ENCODE measurements around the gene PHLDA1.
"Not testable (repeated sequence)": the region's sequence is repeated elsewhere in the genome, so short reads cannot be mapped to it uniquely, and the experiment has no call there.

The PHLDA1 gene

DNA sequence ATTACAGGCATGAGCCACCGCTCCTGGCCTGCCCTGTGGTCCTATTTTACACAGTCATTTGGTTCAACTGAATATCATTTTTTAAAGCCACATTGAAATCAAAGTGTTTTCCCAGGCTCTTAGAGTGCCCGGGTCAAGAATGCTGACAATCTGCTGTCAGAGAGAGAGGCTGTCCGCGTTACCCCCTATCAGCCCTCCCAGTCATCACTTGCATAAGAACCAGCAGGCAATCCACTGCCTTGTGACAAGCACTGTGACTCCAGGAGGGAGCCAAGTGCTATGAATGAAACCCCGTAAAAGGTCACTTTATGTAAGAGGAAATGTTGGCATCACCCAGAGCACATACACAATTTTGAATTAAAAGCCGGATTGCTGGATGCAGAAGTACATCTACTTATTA, 13.5 kb downstream of the PHLDA1 start:
- DNase-seq, result no peak

DNA sequence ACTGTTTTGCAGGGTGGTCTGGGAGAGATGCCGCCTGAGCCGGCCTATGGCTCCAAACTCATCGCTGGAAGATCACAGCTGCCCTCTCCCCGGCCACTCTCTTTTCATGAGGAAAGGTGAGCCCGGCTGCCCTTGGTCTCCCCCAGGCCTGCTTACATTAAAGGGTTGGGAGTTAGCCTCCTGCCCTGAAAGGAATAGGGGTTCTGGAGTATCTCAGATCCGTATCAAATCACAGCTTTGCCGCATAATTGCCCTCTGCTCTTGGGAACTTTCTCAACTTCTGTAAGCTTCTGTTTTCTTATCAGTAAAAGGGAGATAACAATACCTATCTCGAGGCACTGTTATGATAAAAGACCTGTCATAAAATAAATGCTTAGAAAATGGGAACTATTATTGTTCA, 17.6 kb downstream of the PHLDA1 start:
- no peak for DNase-seq

GRCh38 chr12:76013603-76014002, 18.0 kb downstream of the PHLDA1 start:
- no peak for DNase-seq

DNA sequence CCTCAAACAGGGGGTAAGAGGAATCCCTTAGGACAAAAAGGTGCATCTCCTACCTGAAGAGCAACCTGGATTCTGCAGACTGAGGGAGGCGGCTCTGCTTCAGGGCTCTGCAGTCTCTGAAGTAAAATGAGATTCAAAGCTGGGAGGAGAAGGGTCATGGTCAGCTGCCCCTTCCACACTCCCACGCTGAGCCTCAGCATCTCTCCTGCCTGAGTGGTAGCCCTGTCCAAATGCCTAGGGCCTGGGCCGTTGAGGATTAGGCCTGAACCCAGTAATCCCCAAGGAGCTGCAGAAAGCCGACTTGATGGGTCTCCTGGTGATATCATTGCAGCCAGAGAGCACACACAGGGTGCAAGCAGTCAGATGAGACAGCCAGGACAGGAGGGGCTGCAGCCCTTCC, 18.9 kb downstream of the PHLDA1 start:
- DNase-seq, result no peak

DNA sequence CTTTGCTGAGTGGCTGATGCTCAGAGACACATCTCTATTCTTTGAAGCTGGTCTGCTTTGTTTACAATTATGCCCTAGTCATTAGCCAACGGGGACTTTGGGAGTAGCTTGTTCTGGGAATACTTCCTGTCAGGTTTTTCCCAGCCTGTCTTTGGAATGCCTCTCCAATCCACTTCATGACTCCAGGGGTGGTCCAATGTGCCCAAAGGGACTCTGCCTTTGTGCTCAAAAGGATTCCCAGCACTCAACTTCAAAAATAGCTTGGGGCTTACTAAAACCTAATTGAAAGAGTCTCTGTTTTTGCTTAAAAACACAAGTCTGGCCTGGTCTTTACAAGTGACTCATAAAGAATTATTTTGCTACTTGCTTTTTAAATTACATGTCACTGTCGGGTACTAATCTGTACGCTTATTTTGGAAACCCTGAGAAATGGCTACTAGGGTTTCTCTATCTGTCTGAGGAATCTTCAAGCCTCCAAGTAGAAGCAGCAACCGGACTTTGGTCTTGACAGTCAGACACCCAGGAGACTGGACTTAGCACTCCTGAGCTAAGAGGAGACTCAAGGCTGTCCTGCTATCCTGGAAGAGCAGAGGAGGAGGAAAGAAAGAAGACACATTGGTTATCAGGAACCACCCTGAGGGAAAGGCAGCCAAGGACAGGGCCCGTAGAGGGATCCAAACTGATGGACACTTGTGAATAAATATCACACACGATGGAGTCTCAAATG, 20.7 kb downstream of the PHLDA1 start:
- DNase-seq, result no peak

DNA sequence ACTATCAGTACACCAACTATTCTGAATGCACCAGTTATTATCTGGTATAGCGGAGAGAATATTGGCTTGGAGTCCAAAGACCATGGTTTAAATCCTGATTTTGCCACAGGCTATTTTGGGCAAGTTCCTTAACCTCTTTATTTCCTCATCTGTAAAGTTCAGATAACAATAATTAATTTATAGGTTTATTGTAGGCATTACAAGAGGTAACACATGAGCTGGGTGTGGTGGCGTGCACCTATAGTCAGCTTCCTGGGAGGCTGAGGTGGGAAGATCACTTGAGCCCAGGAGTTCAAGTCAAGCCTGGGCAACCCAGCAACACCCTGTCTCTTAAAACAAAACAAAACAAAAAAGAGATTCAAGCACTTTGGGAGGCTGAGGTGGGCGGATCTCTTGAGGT, 23.1 kb downstream of the PHLDA1 start:
- no peak for DNase-seq

- DNase-seq, result no peak
These were observed 23.9 kb downstream of the PHLDA1 start for GRCh38 chr12:76007640-76008039.

GRCh38 chr12:76006028-76006925, 25.3 kb downstream of the PHLDA1 start:
- no peak for DNase-seq

- DNase-seq, result no peak
These were observed 28.3 kb downstream of the PHLDA1 start for GRCh38 chr12:76003355-76003638.

DNA sequence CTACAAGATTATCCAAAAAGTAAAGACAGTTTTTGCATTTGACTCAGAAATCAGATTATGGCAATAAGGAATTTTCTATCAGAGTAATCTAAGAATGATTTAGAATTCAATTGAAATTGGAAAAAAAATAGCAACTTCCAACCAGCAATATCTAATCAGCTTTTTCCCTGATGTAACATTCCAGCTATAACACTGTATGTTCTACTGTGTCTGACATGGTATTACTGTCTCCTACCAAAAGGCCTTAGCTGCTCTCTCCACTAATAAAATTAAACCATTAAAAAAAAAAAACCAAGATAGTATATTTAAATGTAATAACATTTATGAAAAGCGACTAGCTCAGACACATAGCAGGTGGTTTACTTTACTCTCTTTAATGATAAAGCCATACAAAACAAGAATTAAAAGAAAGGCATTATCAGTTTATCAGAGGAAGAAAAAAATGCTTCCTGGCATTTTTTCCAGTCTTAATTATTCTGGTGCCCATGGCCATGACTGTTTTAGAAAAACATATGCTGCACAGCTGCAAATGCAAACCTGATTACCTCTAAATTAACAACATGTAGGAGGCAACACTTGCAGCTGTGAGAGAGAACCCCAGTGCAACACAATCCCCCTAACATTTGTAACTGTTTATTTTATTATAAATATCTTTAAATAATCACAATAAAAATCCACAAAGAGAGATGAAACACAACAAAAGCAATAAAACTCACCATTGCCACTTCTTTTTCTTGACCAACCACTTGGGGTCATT, 28.8 kb downstream of the PHLDA1 start:
- no peak for DNase-seq

GRCh38 chr12:75998292-75999063, 33.1 kb downstream of the PHLDA1 start:
- DNase-seq, result no peak

- DNase-seq, result no peak
These were observed 33.9 kb downstream of the PHLDA1 start for GRCh38 chr12:75997658-75998057.

- no peak for DNase-seq
These were observed 34.6 kb downstream of the PHLDA1 start for GRCh38 chr12:75996861-75997447.

DNA sequence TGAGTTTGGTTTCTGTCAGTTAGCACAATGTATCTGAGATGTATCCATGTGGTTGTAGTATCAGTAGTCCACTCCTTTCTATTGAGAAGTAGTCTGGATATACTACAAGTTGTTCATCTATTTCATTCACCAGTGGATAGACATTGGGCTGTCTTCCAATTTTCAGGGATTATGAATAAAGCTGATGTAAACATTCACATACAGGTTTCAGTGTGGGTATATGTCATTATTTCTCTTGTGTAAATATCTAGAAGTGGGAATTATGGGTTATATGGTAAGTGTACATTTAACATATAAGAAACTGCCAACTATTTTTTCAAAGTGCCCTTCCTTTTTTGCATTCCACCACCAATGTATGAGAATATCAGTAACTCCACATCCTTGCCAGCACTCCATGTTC, 35.9 kb downstream of the PHLDA1 start:
- no peak for DNase-seq

DNA sequence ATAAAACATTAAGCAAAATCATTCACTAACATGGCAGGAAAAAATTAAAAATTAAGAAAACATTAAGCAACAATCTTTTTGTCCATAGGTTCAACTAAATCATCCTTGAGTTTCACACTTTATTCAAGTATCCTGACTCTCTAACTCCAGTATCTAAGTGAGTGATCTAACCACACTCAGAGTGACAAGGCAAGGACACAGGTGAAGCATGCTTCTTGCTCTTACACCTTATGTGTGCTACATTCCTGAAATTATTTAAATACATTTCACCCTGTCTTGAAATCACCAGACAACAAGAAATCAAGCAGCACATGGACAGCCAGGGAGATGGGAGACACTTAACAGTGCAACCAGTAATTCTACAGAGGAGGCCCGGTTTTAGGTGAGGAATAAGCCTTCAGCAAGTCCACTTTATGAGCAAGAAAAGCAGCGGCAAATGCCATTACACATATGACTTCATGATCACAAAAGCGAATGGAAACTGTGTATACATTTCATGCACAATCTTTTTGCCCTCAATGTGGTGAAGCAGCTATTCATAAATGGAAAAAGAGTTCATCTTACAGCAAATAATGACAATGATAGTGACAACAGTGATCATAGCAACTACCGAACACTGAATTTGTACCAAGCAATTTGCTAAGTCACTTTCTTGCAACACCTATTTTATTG, 37.4 kb downstream of the PHLDA1 start:
- DNase-seq, result peak; percentile 21

DNA sequence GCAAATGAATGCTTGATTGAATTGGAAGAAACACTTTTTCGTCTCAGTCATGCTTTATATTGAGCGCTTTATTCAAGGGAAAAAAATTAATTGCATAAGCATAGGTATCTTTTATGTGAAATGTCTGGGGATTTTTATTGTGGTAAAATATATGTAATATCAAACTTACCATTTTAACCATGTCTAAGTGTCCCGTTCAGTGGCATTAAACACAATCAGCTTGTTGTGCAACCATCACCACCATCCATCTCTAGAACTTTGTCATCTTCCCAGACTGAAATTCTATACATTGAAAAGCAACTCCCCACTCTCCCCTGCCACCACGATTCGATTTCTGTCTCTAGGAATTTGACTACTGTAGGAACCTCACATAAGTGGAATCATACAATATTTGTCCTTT, 39.8 kb downstream of the PHLDA1 start:
- DNase-seq, result no peak

DNA sequence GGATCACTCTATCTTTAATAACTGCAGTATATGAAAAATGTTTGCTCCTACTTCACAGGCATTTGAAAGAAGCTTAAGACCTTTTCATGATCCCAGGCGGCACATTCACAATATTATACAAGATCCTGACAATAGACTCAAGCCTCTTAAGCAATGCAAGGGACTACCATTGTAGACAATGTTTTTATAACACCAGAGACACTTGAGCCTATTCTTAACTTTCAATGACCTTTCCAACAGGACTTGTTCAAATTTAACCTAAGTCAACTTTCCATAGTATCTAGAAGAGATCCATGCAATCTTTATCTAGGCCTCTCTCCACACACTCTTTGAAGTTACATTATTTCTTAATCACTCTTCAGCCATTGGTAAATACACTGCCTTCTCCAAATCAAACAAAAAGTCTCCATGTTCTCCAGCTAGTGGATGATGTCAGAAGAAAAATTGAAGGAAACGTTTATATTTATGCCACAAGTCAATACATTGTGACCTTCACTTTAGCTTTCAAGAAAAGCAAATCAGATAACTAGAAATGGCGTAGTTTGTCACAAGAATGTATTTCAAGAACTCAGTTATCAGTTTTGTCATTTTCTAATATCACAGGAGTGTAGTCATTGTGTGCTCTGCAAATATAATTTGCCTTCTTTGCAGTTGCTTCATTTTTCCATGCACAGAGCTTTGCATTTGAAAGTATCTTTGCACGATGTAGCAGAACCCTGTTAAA, 41.2 kb downstream of the PHLDA1 start:
- DNase-seq, result no peak

GRCh38 chr12:75987709-75988108, 43.9 kb downstream of the PHLDA1 start:
- not testable (repeated sequence) for DNase-seq

- no peak for DNase-seq
These were observed 45.4 kb downstream of the PHLDA1 start for GRCh38 chr12:75986001-75986746.

- DNase-seq, result no peak
These were observed 46.0 kb downstream of the PHLDA1 start for GRCh38 chr12:75985566-75985965.
